Measurements from ENCODE around the gene CLEC9A.

Gene CLEC9A

DNA sequence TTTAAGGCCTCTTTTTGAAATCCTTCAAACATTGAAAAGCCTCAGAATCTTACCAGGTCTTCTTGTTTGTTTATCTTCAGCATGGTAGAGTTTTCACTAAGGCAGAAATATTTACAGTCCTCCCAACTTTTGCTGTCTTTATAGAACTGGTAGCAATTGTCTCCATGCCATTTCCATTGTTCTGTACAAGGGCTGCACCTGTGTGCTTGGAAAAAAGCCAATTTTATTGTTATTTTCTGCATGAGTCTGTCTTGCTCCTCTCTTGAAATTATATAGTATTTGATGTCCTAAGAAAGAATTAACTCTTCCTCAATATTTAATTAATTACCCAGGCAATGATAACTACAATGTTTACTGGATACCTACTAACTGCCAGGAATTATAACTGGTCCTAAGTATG lies 45.0 kb downstream of the CLEC9A start:
- no peak overlapping the region for H3K27ac ChIP-seq
- TF ChIP-seq, protein P1, sequence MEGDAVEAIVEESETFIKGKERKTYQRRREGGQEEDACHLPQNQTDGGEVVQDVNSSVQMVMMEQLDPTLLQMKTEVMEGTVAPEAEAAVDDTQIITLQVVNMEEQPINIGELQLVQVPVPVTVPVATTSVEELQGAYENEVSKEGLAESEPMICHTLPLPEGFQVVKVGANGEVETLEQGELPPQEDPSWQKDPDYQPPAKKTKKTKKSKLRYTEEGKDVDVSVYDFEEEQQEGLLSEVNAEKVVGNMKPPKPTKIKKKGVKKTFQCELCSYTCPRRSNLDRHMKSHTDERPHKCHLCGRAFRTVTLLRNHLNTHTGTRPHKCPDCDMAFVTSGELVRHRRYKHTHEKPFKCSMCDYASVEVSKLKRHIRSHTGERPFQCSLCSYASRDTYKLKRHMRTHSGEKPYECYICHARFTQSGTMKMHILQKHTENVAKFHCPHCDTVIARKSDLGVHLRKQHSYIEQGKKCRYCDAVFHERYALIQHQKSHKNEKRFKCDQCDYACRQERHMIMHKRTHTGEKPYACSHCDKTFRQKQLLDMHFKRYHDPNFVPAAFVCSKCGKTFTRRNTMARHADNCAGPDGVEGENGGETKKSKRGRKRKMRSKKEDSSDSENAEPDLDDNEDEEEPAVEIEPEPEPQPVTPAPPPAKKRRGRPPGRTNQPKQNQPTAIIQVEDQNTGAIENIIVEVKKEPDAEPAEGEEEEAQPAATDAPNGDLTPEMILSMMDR (conservative IDR thresholded peaks at IDR 0.05) = no peak

GRCh38 chr12:10082117-10082874 lies 51.8 kb downstream of the CLEC9A start:
- TF ChIP-seq, protein P1 (conservative IDR thresholded peaks at IDR 0.05) = no peak
- no peak overlapping the region for H3K27ac ChIP-seq

DNA sequence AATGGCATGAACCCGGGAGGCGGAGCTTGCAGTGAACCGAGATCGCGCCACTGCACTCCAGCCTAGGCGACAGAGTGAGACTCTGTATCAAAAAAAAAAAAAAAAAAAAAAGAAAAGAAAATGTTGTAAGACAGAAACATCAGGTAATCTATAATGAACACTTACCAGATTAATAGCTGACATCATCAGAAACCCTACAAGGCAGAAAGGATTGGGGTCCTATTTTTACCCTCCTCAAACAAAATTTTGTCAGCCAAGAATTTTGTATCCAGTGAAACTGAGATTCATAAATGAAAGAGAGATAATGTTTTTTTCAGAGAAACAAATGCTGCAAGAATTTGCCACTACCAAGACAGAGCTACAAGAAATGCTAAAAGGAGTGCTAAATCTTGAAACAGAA lies 54.3 kb downstream of the CLEC9A start:
- no peak overlapping the region for H3K27ac ChIP-seq
- TF ChIP-seq, protein P1 (conservative IDR thresholded peaks at IDR 0.05) = no peak

DNA sequence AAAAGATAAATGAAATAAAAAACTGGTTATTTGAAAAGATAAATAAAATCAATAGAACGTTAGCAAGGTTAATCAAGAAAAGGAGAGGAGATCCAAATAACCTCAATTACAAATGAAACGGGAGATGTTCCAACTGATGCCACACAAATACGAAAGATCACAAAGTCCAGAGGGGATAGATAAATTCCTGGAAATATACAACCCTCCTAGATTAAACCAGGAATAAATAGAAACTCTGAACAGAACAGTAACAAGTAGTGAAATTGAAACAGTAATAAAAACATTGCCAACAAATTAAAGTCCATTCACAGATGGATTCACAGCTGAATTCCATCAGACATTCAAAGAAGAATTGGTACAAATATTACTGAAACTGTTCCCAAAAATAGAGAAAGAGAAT lies 55.9 kb downstream of the CLEC9A start:
- TF ChIP-seq, protein P1 (conservative IDR thresholded peaks at IDR 0.05) = no peak

DNA sequence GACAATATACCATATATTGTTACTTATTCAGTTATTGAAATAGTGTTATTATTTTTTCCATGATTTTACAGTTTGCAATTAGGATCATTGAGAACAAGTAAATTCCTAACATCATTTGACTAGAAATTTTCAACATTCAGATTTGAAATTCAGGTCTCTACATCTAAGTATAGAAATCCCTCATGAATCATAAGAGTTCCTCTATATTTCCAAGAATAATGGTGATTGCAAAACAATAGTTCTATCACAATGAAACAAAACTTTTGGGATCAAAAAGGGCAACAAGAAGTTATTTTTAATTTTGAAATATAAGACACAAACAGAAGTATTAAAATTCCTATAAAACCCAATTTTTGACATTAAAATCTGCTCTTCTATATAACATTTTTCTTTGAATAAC lies 57.5 kb downstream of the CLEC9A start:
- TF ChIP-seq, protein P1 (conservative IDR thresholded peaks at IDR 0.05) = no peak
- H3K27ac ChIP-seq = no peak overlapping the region

More for the DNA sequence above, 55.9 kb downstream of the CLEC9A start:
- H3K27ac ChIP-seq = no peak overlapping the region

GRCh38 chr12:10088955-10089900 lies 58.7 kb downstream of the CLEC9A start:
- TF ChIP-seq, protein P1 (conservative IDR thresholded peaks at IDR 0.05) = no peak
- H3K27ac ChIP-seq = no peak overlapping the region
